Lower lobe of right lung (tissue), 2 donors: ENCODE results near the gene TMEM59L. TPM values are rescaled to one million over a fixed set of nuclear protein-coding genes. Genes with fewer than 3 reads are reported as not detected.

Experiments
- ATAC-seq, 2 donors: fragments of 200-7000 bp; cut with Tn5 transposase; one replicate each; pipeline ENCODE4 v1.9.1; 2020 to 2022; ENCODE audit warnings: mild to moderate bottlenecking in 2 of 2, moderate library complexity in 2 of 2
- DNase-seq: peaks from one replicate; pipeline ENCODE4 v3.0.0-alpha.2; 2020
- H3K27ac ChIP-seq: fragments of 200-600 bp; one replicate; pipeline ENCODE4 v1.8.0; 2022
- H3K27me3 ChIP-seq: fragments of 200-600 bp; one replicate; pipeline ENCODE4 v1.8.0; 2022; ENCODE audit warnings: low read depth
- H3K36me3 ChIP-seq: fragments of 200-600 bp; one replicate; pipeline ENCODE4 v1.8.0; 2022; ENCODE audit warnings: mild to moderate bottlenecking
- H3K4me1 ChIP-seq: fragments of 200-600 bp; one replicate; pipeline ENCODE4 v1.8.0; 2022
- H3K4me3 ChIP-seq: fragments of 200-600 bp; one replicate; pipeline ENCODE4 v1.8.0; 2022; ENCODE audit warnings: mild to moderate bottlenecking
- H3K9me3 ChIP-seq: fragments of 200-600 bp; one replicate; pipeline ENCODE4 v1.8.0; 2022
- intact Hi-C: fragments of 100-400 bp; cut with DNase I; formaldehyde crosslinking; loops from one replicate; pipeline ENCODE4 v1.11.0; 2022
- total RNA-seq: library from RNA; stranded (reverse); fragmentation: NEBNext Ultra II Directional; extraction: Animal tissue kit (Norgen Biotek cat#: 25700); gene quantifications from one replicate; pipeline ENCODE4 v1.2.1, GENCODE V29; 2021
- TF ChIP-seq, protein P1 (sequence below): fragments of 200-600 bp; IDR thresholded peaks from one replicate; pipeline ENCODE4 v1.8.0; 2022; ENCODE audit warnings: antibody characterized with exemption, mild to moderate bottlenecking
- donor health status: DM: no; HTN: yes; CAD: no; lungs with severe emphysema.

TMEM59L gene
- total RNA-seq, 1 donor from 2014 or later: 1.1 TPM

DNA sequence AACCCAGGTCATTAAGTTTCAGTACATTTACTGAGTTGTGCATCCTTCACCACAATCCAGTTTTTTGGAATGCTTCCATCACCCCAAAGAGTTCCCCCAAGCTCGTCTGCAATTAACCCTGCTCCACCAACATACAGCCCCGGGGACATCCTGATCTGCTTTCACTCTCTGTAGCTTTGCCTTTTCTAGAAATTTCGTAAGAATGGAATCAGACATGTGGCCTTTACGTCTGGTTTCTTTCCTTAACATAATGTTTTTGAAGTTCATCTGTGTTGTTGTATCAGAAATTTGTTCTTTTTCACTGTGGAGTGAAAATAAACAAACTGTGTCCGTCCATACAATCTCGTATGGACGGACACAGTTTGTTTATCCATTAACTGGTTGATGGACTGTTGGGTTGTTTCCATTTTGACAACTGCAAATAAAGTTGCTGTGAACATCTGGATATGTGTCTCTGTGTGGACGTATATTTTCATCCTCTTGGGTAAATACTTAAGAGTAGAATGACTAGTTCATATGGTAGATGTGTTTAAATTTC is 27.1 kb downstream of the TMEM59L start:
- peaks cover 4% of the 10 kb centered on the region for H3K36me3 ChIP-seq
- ATAC-seq: no peak
- no peaks in the 10 kb centered on the region for H3K9me3 ChIP-seq
- H3K4me3 ChIP-seq: no peak overlapping the region
- H3K27ac ChIP-seq: no peak overlapping the region
- TF ChIP-seq, protein P1, sequence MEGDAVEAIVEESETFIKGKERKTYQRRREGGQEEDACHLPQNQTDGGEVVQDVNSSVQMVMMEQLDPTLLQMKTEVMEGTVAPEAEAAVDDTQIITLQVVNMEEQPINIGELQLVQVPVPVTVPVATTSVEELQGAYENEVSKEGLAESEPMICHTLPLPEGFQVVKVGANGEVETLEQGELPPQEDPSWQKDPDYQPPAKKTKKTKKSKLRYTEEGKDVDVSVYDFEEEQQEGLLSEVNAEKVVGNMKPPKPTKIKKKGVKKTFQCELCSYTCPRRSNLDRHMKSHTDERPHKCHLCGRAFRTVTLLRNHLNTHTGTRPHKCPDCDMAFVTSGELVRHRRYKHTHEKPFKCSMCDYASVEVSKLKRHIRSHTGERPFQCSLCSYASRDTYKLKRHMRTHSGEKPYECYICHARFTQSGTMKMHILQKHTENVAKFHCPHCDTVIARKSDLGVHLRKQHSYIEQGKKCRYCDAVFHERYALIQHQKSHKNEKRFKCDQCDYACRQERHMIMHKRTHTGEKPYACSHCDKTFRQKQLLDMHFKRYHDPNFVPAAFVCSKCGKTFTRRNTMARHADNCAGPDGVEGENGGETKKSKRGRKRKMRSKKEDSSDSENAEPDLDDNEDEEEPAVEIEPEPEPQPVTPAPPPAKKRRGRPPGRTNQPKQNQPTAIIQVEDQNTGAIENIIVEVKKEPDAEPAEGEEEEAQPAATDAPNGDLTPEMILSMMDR: no peak
- DNase-seq: no peak
- H3K27me3 ChIP-seq: no peaks in the 10 kb centered on the region
- peaks cover 25% of the 10 kb centered on the region for H3K4me1 ChIP-seq
- intact Hi-C loops: no loop called here

DNA sequence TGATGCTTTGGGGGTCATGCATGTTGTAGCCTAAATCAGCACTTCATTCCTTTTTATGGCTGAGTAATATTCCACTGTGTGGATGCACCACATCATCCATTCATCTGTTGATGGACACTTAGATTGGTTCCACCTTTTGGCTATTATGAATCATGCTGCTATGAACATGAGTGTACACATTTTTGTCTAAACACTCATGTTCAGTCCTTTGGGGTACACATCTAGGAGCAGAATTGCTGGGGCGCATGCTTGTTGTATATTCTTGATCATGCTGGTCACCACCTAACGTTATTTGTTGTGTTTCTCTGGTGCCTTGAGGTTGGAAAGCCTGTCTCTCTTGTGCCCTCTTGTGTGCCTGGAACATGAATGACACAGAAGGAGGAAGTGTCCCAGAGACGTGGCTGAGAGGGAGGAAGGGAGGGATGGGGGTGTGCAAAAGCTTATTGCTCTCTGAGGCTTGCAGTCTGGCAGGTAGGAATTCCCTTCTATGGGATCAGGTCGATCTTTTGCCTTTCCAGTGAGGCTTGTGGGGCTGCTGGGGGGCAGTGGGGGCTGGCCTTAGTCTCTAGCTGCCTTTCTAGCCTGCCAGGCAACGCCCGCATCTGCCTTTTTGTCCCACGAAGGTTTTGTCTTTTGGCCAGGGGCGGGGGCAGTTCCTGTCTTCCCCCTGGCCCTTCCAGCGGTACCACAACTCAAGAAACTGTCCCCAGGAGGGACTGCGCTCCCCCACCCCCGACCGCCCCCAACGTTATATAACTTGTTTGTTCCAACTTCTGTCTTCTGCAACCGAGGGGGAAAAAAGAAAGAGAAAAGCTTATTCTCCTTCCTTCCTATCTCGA is 31.7 kb downstream of the TMEM59L start:
- DNase-seq: no peak
- Histone ChIP-seq H3K27ac (no peak overlapping the region), H3K27me3 (no peaks in the 10 kb centered on the region), H3K4me1 (peaks cover 20% of the 10 kb centered on the region), H3K4me3 (no peak overlapping the region), H3K36me3 (peaks cover 4% of the 10 kb centered on the region), H3K9me3 (no peaks in the 10 kb centered on the region)
- intact Hi-C loops: no loop called here
- TF ChIP-seq, protein P1: no peak
- peak; percentile 49 to 52 for ATAC-seq

DNA sequence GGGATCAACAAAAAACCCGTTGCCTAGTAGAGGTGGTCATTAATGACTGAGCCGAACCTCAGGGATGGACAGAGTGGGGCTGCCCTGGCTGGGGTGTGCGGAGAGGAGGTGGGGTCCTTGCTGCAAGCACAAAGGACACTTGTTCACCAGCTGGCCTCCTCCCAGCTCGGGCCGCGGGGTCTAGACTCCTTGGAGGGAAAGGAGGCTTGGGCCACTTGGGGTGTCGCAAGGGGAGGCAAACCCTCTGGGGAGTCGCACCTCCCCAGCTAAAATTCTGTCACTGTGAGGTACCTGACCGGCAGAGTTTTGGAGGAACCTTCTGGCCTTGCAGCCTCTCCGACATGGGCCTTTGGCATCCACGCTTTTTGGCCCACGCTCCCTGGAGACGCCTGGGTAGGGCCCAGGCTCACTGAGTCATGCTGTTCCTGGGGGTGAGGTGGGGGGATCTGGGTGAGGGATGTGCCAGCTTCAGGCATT is 32.4 kb downstream of the TMEM59L start:
- H3K9me3 ChIP-seq: no peaks in the 10 kb centered on the region
- TF ChIP-seq, protein P1: no peak
- no peak overlapping the region for H3K27ac ChIP-seq
- no peak overlapping the region for H3K4me3 ChIP-seq
- DNase-seq (no peak), ATAC-seq (no peak)
- peaks cover 4% of the 10 kb centered on the region for H3K36me3 ChIP-seq
- no peaks in the 10 kb centered on the region for H3K27me3 ChIP-seq
- H3K4me1 ChIP-seq: peaks cover 26% of the 10 kb centered on the region
- intact Hi-C loops: no loop called here

DNA sequence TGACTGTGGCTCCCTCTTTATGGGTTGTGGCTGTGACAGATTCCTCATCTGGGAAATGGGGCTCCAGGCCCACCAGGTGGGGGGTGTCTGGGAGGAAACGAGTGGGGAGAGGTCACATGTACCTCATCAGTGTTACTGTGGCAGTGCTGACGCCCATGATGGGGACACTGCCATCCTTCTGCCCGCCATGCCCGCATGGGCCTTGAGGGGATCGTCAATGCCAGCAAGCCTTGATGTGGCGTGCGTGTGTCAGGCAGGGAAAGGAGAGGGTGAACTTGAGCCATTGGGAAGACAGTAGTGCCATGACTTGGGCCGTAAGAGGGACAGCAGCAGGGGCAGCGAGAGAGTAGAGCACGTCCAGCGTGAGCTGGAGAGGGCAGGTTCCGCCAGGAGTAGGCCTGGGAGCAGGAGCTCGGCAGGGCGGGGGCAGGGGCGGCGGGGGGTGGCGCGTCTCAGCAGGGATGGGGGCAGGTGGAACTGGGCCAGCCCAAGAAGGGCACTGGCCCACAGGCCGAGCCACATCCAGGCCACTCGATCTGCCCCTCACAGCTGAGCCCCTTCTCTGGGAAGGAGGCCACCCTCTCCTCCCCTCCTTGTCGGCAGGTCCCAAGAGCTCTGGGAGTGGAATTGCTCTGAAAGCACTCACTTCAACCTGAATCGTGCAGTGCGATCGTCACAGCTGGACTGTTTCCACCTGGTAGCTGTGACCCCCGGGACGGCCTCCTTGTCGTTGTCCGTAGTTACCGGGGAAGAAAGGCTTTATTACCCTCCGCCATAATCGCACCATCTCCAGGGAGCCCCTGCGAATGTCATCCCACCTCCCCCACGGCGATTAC is 34.1 kb downstream of the TMEM59L start:
- H3K36me3 ChIP-seq: no peaks in the 10 kb centered on the region
- peaks cover 43% of the 10 kb centered on the region for H3K4me1 ChIP-seq

DNA sequence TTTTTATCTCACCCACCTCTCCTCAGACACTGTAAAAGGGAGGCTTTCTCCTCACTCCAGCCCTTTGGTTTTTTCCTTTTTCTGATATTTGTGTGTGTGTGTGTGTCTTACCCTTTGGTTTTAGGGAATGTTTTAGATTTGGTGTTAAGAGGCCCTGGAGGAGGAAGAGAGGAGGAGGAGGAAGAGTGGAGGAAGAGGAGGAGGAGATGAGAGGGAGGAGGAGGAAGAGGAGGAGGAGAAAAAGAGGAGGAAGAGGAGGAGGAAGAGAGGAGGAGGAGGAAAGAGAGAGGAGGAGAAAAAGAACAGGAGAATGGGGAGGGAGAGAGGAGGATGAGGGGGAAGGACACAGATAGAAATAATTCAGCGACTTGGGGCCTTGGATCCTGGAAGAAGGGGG is 34.7 kb downstream of the TMEM59L start:
- no peak overlapping the region for H3K4me3 ChIP-seq
- ATAC-seq (no peak), DNase-seq (no peak)
- no peaks in the 10 kb centered on the region for H3K36me3 ChIP-seq
- no peaks in the 10 kb centered on the region for H3K9me3 ChIP-seq
- no peak overlapping the region for H3K27ac ChIP-seq
- no peaks in the 10 kb centered on the region for H3K27me3 ChIP-seq
- peaks cover 46% of the 10 kb centered on the region for H3K4me1 ChIP-seq
- intact Hi-C loops: no loop called here
- TF ChIP-seq, protein P1: no peak

More for the DNA sequence above, 34.1 kb downstream of the TMEM59L start:
- TF ChIP-seq, protein P1: no peak
- DNase-seq (no peak), ATAC-seq (no peak)
- Histone ChIP-seq H3K27ac (no peak overlapping the region), H3K27me3 (no peaks in the 10 kb centered on the region), H3K9me3 (no peaks in the 10 kb centered on the region), H3K4me3 (no peak overlapping the region)
- intact Hi-C loops: no loop called here
